ENCODE results near the gene COMMD1. TPM values are rescaled to one million over a fixed set of nuclear protein-coding genes. Genes with fewer than 3 reads are reported as not detected.

The COMMD1 gene
- total RNA-seq, 1 donor from 2014 or later, result 16.5 TPM

DNA sequence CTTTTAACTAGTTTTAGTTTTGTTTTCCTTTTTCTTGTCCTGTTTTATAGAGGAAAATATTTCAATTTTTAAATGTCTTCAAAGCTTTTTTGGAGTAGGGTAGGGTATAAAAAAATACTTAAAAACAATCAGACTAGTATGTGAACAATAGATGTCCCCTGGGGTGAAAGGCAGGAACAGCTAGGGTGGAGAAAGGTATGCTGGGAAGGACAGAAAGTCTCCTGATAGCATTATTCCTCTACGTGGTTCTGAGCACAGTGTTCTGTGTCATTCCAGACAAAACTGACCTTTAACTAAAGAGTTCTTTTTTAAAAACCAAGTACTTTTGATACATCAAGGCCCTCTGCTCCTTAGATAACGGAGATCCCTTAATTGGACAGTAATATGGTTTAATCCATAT is 258.4 kb downstream of the COMMD1 start:
- DNase-seq (ENCODE audit: low spot score) (no peak), ATAC-seq (no peak)

DNA sequence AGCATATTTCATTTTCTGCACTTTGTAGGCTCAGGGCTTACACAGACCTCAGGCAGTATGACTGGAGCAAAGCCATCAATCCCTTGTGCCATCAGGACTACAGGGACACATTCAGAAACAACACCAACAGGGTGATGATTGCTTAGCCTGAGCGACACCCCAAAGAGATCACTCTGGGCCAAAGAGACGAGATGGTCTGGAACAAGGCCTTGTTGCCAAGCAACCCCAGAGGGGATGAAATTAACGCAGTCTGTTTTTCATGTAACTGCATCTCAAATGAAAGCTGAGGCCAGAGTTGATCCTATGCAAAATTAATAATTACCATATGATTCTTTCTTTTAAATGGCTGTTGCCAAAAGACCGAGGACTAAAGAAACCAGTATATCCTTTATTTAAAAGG is 270.3 kb downstream of the COMMD1 start:
- DNase-seq (ENCODE audit: low spot score), result no peak
- ATAC-seq, result no peak

DNA sequence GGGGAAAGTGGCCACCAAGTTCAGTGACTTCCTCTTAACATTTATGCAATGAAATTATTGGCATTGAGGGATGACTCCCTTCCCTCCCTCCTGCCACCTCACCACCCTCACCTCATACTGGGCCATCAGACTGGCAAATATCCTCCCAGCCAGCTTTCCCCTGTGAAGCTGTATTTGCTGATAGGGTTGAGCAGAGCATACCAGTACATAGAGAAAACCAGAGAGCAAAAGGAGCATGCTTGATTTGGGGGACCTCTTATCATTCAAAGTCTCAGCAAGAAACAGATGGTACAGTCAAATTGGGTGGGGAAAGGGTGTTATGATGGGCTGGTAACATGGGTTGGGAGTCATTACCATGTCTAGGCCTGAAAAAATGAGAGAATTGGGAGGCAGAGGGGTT is 271.3 kb downstream of the COMMD1 start:
- peak; percentile 75 for ATAC-seq

DNA sequence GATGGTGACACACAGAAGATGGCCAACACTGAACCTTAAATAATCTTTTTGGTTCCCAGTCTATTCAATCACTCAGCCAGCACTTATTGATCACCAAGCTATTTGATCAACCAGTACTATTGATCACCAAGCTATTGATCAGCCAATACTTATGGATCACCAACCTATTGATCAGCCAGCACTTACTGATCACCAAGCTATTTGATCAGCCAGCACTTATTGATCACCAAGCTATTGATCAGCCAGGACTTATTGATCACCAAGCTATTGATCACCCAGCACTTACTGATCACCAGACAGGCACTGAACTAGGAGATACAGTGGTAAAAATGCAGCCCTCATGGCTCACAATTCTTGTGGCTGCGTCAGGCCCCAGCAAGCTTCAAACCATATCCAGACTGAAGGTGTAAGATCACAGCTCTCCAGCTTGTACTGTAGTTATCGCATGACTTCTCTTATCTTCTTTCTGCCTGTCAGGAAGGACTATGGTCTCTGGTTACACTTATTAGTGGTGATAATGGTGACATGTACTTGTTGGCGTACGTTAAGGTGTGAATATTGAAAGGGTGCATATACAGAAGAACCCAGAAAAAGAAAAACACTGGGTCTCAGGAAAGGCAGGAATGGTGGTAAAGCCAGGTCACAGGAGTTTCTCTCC is 272.0 kb downstream of the COMMD1 start:
- DNase-seq (ENCODE audit: low spot score), result no peak

More for the DNA sequence above, 271.3 kb downstream of the COMMD1 start:
- DNase-seq (ENCODE audit: low spot score), result no peak

DNA sequence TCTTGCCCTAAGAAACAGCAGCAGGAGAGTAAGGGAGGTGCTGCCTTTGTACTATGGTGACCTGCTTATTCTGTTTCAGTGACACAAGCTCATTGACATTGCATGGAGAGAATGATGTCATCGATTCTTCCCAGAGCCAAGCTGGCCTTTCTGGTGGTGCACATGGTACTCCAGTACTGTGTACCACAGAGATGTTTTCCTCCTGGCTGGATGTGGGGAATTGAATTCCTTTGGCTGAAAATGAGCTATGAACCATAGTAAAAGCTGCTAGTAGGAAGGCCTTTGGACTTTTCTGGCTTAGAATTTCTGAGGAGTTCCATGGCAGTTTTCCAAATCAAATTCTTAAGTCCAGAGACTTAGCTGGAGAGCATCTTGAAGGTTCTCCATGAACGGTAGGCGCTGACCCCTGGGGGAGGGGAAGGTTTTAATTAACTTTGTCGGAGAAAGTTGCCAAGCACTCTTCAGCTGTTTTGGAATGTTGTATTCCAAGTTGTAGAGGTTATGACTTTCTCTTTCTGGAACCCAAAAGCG is 273.3 kb downstream of the COMMD1 start:
- ATAC-seq (no peak), DNase-seq (ENCODE audit: low spot score) (no peak)

More for the DNA sequence above, 272.0 kb downstream of the COMMD1 start:
- no peak for ATAC-seq

DNA sequence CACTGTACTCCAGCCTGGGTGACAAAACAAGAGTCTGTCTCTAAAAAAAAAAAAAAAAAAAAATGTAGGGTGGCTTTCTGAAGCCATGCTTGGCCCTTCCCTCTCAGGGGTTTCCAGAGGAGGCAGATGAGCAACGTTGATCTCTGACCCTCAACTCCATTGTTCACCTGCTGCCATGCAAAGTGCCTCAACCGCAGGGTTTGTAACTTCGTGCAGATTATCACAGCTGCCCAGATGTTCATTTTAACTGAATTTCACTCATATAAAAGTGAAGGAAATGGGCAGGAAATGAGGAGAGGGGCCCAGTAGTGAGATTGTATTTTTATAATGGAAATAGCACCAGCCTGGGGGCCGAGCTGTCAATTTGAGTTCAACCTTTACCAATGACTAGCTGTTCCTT is 275.5 kb downstream of the COMMD1 start:
- DNase-seq (ENCODE audit: low spot score), result no peak
- no peak for ATAC-seq

DNA sequence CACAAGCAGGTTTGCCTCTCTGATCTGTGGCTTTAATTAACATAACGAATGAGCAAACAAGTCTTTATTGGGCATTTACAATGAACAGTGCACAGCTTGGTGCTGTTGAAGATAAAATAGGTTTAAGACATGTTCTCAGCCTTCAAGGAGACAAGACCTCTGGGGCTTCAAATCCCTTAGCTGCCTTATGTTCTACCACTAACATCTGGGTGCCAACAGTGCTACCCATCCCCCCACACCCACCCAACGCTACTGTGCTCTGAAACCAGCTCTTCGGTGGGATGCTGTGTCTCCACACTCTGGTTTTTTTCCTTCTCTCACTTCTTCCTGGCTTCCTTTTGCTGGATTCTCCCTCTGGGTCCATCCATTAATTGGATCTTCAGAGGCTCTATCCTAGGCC is 276.4 kb downstream of the COMMD1 start:
- DNase-seq (ENCODE audit: low spot score) (no peak), ATAC-seq (no peak)

DNA sequence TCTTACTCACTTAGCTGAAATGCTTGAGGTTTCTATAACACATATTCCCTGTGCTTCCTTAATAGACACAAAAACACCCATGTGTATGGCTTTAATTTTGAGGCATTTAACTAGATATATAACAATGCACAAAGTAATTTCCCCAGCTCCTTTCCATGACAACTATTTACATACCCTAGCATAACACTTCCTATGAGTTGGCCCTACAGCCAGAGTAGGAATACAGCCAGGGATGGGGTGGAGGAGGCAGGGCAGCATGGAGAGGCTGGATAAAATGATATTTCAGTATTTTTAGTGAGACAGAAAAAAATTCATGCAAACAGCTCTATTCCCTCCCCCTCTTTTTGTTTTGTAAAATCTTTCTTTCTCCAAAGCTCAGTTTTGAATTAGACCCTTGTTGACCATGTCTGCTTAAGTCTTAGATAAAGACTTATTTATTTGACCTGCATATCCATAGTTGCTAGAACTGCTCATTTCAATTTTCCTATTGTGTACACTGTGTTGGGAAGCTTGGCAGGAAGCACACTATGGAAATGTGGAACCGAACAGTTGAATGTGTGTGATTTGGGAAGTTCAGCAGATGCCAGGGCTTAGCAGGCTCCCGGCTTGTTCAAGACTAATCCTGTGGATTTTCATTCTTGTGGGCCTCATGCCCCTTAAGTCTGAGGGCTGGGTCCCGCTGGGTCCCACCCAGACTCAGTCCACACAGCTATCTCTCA is 279.2 kb downstream of the COMMD1 start:
- DNase-seq (ENCODE audit: low spot score), result no peak
- no peak for ATAC-seq

Other genes starting within 250 kb of the COMMD1 start
- gene FAM161A, start 51.6 kb upstream of the COMMD1 start, total RNA-seq, result 0.75 TPM
- gene CCT4, start 17.0 kb upstream of the COMMD1 start, total RNA-seq, result 38.3 TPM

Measured in left lobe of liver (tissue), 2 donors.